LNCaP clone FGC (cell line): Measurements from ENCODE around the gene SLC24A3.

Experiments
- DNase-seq: peaks from one replicate; pipeline ENCODE4 v3.0.0-alpha.2; 2011; ENCODE audit warnings: low read depth
- H3K4me3 ChIP-seq: 2 replicates; pipeline ENCODE4 v1.5.1; 2011; ENCODE audit warnings: mild to moderate bottlenecking, low read depth, low read length, control low read depth
- CTCF ChIP-seq: IDR thresholded peaks from 2 replicates; pipeline ENCODE4 v1.5.1; 2012; ENCODE audit warnings: mild to moderate bottlenecking; ENCODE audit not compliant: control insufficient read depth, insufficient read depth; ENCODE audit errors: extremely low read depth

SLC24A3 gene

GRCh38 chr20:19601126-19601810, 388.8 kb downstream of the SLC24A3 start:
- TF ChIP-seq CTCF = no peak
- H3K4me3 ChIP-seq = no peak overlapping the region
- no peak for DNase-seq

GRCh38 chr20:19602675-19603375, 390.4 kb downstream of the SLC24A3 start:
- no peak for TF ChIP-seq CTCF
- H3K4me3 ChIP-seq = no peak overlapping the region
- no peak for DNase-seq

- no peak for DNase-seq
- no peak for TF ChIP-seq CTCF
- H3K4me3 ChIP-seq = no peak overlapping the region
These were observed 390.9 kb downstream of the SLC24A3 start for GRCh38 chr20:19603376-19603750.

- DNase-seq = no peak
- no peak for TF ChIP-seq CTCF
- H3K4me3 ChIP-seq = no peak overlapping the region
These were observed 393.5 kb downstream of the SLC24A3 start for GRCh38 chr20:19605786-19606485.

GRCh38 chr20:19609642-19610223, 397.3 kb downstream of the SLC24A3 start:
- H3K4me3 ChIP-seq = no peak overlapping the region
- no peak for DNase-seq
- TF ChIP-seq CTCF = no peak

GRCh38 chr20:19615629-19616028, 403.2 kb downstream of the SLC24A3 start:
- H3K4me3 ChIP-seq = no peak overlapping the region
- no peak for DNase-seq
- no peak for TF ChIP-seq CTCF
